Urinary bladder (tissue), 4 donors: ENCODE data around the gene LEPROT. TPM values are rescaled to one million over a fixed set of nuclear protein-coding genes. Genes with fewer than 3 reads are reported as not detected.

Source experiments
- DNase-seq: peaks from one replicate; pipeline ENCODE4 v3.0.0-alpha.2; 2015; ENCODE audit errors: extremely low spot score
- H3K27ac ChIP-seq: one replicate; pipeline ENCODE4 v1.5.1; 2013; ENCODE audit warnings: low read depth, mild to moderate bottlenecking, moderate library complexity
- H3K36me3 ChIP-seq: one replicate; pipeline ENCODE4 v1.6.1; 2013; ENCODE audit warnings: mild to moderate bottlenecking, moderate library complexity; ENCODE audit not compliant: insufficient read depth
- H3K4me1 ChIP-seq: one replicate; pipeline ENCODE4 v1.6.1; 2013; ENCODE audit warnings: mild to moderate bottlenecking, moderate library complexity; ENCODE audit not compliant: insufficient read depth
- H3K4me3 ChIP-seq: one replicate; pipeline ENCODE4 v1.5.1; 2013; ENCODE audit warnings: low read depth, low read length
- WGBS: extraction: QIAGEN DNeasy Blood & Tissue Kit; methylation state at CpG from one replicate; pipeline ENCODE4 v1.1.7; 2013; 5-methylcytosine and 5-hydroxymethylcytosine counted together
- polyA plus RNA-seq: library from polyadenylated mRNA; stranded (reverse); fragments of 200-250 nt; gene quantifications from one replicate; pipeline ENCODE4 v1.2.3, GENCODE V29; 2013
- total RNA-seq: library from RNA; depleted of rRNA; stranded (reverse); fragments of >200 nt; gene quantifications from one replicate; pipeline ENCODE4 v1.2.3, GENCODE V29; 2014
- donor health status: healthy with polysubstance abuse.
- donor health status: healthy.

LEPROT gene
- total and polyA plus RNA-seq, 2 donors: 74.5 to 85.0 TPM

DNA sequence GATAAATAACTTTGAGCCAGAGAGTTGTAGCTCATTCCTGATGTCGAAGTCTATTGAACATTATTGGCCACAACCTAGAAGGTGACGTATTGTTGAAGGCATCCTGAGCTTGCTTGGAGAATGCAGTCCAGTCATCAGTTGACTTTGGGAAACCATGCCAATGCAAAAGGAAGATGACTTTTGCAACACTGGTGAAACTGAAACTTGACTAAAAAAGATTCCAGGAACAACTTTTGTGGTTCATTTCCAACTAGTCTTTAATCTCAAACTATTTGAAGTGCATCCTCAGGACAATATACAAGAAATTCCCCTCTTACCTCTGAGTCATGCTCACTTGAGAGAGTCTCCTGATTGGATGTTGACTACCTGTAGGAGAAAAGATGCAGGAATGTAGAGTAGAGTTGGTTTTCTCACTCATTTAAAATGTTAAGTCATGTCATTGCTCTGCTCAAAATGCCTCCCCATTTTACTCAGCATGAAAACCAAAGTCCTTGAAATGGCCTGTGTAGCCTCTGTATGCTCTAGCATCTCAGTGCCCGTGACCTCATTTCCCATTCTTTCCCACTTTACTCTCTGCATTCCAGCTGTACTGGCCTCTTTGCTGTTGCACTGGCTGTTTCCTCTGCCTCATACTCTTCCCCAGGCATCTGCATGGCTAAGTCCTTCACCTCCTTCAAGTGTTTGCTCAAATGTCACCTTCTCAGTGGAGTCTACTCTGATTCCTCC is 24.4 kb upstream of the LEPROT start:
- 87% methylated on average over 3 of the region's 3 CpGs for WGBS

DNA sequence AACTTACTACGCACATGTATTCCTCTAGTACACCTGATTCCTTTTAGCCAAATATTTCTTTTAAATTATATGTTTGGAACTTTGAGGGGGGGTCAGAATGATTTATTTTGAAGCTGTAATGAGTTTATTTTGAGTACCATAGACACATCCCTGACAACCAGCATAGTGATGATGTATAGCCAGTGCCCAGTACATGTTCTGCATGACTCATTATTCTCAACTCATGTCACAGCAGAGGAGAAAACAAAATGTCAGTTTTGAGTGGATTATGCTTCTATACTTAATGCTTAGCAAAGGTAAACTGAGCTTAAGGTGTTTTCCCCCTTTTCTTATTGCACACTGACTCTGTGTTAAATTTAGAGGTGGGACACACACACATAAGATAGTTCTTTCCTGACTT is 22.4 kb upstream of the LEPROT start:
- no peak for DNase-seq
- peaks cover 2% of the 10 kb centered on the region for H3K36me3 ChIP-seq
- H3K27ac ChIP-seq: no peak overlapping the region
- WGBS: 97% methylated on average over 1 of the region's 1 CpG
- H3K4me3 ChIP-seq: no peak overlapping the region
- H3K4me1 ChIP-seq: no peaks in the 10 kb centered on the region

More for the DNA sequence above, 24.4 kb upstream of the LEPROT start:
- H3K4me3 ChIP-seq: no peak overlapping the region
- no peak overlapping the region for H3K27ac ChIP-seq
- H3K4me1 ChIP-seq: no peaks in the 10 kb centered on the region
- no peaks in the 10 kb centered on the region for H3K36me3 ChIP-seq
- DNase-seq: no peak

DNA sequence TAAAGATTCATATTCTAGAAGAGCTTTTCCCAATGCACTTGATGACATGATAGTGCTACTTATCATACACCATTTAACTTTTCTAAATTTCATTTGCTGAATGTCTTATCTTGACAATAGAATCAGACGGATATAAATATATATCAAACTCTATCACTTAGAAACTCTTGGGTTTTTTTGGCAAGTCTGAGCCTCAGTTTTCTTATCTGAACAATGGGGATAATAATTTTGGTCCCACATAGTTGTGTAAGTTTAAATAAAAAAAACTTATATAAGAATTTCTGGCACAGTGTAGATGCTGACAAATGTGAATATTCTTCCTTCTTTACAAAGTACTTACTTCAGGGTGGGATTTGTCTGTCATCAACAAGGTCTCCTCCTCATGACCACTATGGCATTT is 21.5 kb upstream of the LEPROT start:
- Histone ChIP-seq H3K27ac (no peak overlapping the region), H3K4me3 (no peak overlapping the region), H3K36me3 (peaks cover 2% of the 10 kb centered on the region), H3K4me1 (no peaks in the 10 kb centered on the region)
- 85% methylated on average over 1 of the region's 1 CpG for WGBS
- DNase-seq: no peak

DNA sequence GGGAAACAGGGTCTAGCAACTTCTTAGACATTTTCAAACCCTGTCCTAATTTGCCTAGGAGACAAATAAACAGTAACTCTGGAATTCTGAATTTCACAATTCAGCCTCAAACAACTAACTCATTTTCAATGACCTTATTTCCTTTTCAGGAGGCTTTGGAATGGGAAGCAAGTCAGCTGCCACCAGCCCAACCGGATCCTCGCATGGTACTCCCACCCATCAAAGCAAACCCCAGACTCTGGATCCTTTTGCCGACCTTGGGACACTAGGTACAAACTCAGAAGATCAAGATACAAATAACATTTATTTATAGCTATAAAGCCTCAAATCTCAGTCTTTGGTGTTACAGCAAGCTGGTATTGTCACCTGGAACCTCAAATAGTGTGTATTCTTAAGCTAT is 18.9 kb upstream of the LEPROT start:
- H3K27ac ChIP-seq: no peak overlapping the region
- DNase-seq: no peak
- 93% methylated on average over 3 of the region's 3 CpGs for WGBS

DNA sequence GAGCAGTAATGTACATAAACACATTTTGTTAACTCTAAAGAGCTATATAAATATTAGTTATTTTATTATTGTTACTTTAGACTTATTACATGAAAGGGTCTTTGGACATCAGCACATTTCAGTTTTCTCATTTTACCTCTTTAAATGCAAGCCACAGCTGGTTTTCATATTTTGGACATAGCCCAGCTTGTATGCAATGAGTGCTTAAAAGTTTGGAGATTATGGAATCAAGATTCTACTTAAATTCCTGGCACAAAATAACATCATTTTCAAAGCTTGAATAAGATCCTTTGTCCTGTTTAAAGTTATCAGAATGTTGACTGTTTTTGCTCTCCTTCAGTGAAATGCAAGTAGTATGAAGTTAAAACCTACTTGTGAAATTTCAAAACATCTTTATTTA is 15.5 kb upstream of the LEPROT start:
- DNase-seq: no peak

More for the DNA sequence above, 18.9 kb upstream of the LEPROT start:
- H3K4me1 ChIP-seq: no peaks in the 10 kb centered on the region
- H3K4me3 ChIP-seq: no peak overlapping the region
- peaks cover 2% of the 10 kb centered on the region for H3K36me3 ChIP-seq

DNA sequence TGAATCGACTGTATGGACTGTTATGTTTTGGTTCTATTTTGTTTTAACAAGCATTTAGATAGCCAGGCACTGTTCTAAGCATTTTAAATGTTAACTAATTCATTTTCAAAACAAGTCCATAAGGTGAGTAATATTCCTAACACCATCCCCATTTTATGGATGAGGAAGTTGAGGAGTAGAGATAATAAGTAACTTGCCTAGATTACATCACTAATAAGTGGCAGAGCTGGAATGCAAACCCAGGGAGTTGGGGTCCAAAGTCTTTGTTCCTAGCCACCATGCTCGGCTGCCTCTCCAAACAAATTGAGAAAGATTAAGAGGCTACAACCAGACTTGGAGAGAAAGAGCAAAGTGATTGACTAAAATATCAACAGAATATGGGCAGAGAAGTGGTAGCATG is 12.6 kb upstream of the LEPROT start:
- Histone ChIP-seq H3K4me3 (no peak overlapping the region), H3K36me3 (no peaks in the 10 kb centered on the region), H3K4me1 (no peaks in the 10 kb centered on the region), H3K27ac (no peak overlapping the region)
- WGBS: 81% methylated on average over 2 of the region's 2 CpGs
- DNase-seq: no peak

More for the DNA sequence above, 15.5 kb upstream of the LEPROT start:
- Histone ChIP-seq H3K27ac (no peak overlapping the region), H3K4me1 (no peaks in the 10 kb centered on the region), H3K4me3 (no peak overlapping the region), H3K36me3 (peaks cover 2% of the 10 kb centered on the region)

DNA sequence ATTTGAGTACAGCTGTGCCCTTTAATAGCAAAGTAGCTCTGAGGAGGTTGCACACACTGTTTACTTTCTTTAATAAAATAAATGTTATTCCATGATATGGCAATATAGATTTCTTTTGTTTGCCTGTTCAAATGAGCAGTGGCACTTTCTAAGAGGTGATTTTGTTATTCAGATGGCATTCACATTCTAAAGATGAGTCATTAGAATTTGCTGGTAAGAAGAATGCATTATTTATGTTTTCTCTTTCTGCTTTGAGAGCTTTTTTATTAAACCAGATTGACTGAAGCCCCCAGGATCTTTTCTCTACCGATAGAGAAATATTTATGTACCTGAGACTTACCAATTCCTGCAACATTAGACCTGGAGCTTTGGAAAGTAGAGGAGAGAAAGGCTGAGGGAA is 11.2 kb upstream of the LEPROT start:
- DNase-seq: no peak
- H3K36me3 ChIP-seq: no peaks in the 10 kb centered on the region
- H3K27ac ChIP-seq: no peak overlapping the region
- H3K4me3 ChIP-seq: no peak overlapping the region
- no peaks in the 10 kb centered on the region for H3K4me1 ChIP-seq
- 68% methylated on average over 1 of the region's 1 CpG for WGBS

DNA sequence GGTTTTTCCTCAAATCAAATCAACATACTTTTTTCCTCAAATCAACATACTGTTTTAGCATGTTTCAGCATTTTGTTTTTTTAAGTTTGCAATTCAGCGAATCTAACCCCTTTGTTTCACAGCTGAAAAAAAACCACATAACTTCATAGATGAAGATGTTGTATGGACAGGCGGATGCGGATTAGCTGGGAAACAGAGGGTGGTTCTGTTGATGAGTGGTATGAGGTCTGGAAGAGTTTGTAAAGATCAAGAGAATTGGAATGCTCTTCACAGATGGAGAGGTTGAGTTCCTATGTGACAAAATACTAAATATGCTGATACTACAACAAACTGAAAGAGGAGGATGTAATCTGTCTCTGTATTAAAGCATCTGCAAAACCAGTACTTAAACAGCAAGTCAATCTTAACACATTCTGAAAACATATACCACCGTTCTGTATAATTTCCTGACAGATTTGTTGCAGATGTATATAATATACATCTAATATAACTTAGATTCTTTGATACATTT is 10.6 kb upstream of the LEPROT start:
- Histone ChIP-seq H3K4me1 (no peaks in the 10 kb centered on the region), H3K4me3 (no peak overlapping the region), H3K36me3 (no peaks in the 10 kb centered on the region), H3K27ac (no peak overlapping the region)
- WGBS: 93% methylated on average over 4 of the region's 4 CpGs
- DNase-seq: no peak

DNA sequence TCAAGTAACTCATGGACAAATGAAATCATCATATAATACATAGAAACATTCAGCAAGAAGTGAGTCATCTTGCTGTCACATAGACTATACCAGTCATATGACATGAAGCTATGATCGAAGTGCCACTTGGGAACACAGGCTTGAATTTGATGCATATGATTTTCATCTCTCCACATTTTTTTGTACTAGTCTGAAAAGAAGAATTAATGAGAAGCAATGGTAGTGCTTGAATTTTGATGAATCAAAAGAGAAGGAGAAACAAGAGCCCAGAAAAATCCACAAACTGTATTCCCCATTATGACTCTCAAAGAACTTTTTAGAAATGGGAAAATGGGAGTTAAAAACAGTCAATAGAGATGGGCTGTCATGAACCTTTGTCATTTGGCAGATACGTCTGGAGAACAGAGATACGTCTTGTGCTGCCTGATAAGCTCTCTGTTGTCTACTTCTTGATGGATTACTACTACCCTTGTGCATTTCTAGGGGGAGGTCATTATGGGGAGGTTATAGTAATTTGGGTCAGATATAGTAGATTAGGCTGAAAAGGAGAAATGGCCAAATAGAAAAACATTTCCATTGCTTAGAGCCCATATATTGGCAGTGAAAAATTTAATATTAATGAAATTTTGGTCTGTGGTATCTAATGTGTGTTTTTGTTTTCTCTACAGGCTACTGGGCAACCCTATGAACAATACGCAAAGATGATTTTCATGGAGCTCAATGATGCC is 8.0 kb upstream of the LEPROT start:
- Histone ChIP-seq H3K36me3 (no peaks in the 10 kb centered on the region), H3K4me3 (no peak overlapping the region), H3K4me1 (no peaks in the 10 kb centered on the region), H3K27ac (no peak overlapping the region)
- 90% methylated on average over 4 of the region's 4 CpGs for WGBS
- DNase-seq: no peak

DNA sequence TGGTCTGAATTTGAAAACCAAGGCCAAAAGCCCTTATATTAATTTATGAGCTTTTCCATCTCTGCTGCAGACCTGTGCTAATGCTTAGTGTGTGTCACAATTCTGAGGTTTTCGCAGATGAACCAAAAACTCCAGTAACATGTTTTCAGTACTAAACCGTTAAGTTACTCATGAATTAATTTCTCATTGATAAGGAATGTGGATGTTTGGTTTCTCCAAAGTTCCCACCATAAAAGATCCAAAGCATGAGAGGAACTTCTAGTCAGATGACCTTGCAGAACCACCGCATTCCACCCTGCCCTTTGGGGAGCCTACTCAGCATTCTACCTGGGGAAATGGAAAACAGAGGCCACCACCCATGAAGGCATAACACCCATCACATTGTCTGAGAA is 7.5 kb upstream of the LEPROT start:
- Histone ChIP-seq H3K4me1 (no peaks in the 10 kb centered on the region), H3K36me3 (no peaks in the 10 kb centered on the region), H3K4me3 (no peak overlapping the region), H3K27ac (no peak overlapping the region)
- DNase-seq: no peak
- WGBS: 89% methylated on average over 3 of the region's 3 CpGs

DNA sequence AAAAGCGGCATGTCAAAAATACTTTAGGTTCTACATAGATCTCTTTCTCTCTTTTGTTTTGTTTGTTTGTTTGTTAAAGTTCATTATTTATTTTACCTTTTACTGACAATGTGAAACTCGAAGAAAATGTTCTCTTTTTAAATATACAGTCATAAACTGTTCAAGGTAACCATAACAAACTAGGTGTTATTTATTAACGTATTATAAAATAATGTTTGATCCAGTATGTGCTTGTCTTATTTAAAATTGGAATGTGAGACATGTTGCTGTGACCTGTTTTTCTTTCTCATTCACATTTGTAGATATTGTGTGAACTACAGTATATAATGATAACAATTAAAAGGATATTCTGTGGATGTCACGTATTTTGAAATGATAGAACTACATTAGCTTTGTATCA is 5.9 kb upstream of the LEPROT start:
- Histone ChIP-seq H3K4me1 (no peaks in the 10 kb centered on the region), H3K4me3 (no peak overlapping the region), H3K27ac (no peak overlapping the region), H3K36me3 (no peaks in the 10 kb centered on the region)
- WGBS: 79% methylated on average over 4 of the region's 4 CpGs
- no peak for DNase-seq

DNA sequence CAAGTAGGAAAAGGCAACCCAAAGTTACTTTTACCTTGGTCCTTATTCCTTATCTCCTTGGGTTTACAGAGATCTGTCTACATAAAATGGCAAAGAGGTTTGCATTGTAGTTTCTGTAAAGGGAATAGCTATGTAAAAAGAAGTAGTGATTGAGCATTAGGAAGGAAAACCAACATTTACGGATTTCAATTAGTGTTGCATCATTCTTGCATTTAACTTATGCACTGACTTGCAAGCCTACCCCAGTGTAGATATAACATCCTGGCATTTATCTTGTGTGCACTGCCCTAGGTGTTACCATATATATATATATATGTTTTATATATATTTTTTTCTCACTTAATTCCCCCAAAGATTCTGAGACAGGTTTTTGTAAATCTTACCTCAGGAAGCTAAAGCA is 3.7 kb upstream of the LEPROT start:
- WGBS: 84% methylated on average over 1 of the region's 1 CpG
- no peak overlapping the region for H3K4me3 ChIP-seq
- no peak for DNase-seq
- H3K4me1 ChIP-seq: no peaks in the 10 kb centered on the region
- no peak overlapping the region for H3K27ac ChIP-seq
- H3K36me3 ChIP-seq: no peaks in the 10 kb centered on the region

DNA sequence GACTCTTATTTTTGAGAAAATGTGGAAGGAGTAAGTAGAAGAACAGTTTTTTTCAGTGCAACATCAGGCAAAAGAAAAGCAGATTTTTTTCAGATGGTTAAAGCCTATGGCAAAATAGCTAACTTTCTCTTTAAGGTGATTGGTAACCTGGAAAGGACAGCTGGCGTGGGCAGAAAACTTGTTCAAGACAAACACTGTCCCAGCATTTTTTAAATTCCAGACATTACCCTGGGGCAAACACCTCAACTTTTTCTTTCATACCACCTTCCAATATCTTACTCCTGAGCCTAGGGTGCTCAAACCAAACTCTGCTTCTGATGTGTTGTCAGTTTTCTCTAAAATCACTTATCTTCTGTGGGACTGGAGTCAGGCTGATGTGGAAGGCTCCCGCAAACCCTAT is 2.7 kb upstream of the LEPROT start:
- WGBS: 92% methylated on average over 2 of the region's 2 CpGs
- no peaks in the 10 kb centered on the region for H3K4me1 ChIP-seq
- no peak for DNase-seq
- no peak overlapping the region for H3K27ac ChIP-seq
- H3K4me3 ChIP-seq: no peak overlapping the region
- H3K36me3 ChIP-seq: no peaks in the 10 kb centered on the region

DNA sequence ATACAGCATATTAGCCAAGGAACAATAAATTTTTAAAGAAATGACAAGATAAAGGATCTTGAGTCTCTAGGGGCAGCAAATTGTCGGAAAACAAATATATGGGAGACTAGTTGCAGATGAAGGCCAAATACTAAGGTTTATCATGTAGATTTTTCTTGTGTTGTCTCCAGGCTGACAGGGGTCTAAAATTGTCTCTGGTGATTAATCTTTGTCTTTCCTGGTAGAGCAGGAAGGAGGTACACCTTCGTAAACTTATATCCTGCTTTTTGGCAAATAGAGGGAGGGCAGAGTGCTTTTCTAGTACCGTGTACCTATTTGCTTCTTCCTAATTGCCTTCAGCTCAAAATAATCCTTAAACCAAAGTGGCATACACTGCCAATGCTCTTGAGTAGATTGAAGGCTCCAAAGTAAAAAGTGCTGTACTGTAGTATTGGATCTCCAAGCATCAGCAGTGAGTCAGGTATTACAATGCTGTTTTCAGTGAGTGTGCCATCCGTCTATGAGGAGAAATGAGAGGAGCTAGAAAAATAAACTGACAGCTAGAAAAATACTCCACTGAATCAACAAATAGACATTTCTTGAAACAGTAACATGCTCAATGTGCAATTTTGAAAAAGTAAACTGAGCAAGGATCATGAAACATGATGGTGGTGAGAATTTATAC is 1.8 kb upstream of the LEPROT start:
- H3K27ac ChIP-seq: no peak overlapping the region
- H3K4me1 ChIP-seq: no peaks in the 10 kb centered on the region
- no peaks in the 10 kb centered on the region for H3K36me3 ChIP-seq
- no peak for DNase-seq
- H3K4me3 ChIP-seq: no peak overlapping the region
- 94% methylated on average over 4 of the region's 4 CpGs for WGBS
